ENCODE results near the gene SPAG16. TPM values are rescaled to one million over a fixed set of nuclear protein-coding genes. Genes with fewer than 3 reads are reported as not detected.

The SPAG16 gene
- total and polyA plus RNA-seq, 2 of the 13 experiments (the other 11 are each of a cell fraction or from before 2014, with no cell fraction given), result 9.6 to 26.5 TPM

DNA sequence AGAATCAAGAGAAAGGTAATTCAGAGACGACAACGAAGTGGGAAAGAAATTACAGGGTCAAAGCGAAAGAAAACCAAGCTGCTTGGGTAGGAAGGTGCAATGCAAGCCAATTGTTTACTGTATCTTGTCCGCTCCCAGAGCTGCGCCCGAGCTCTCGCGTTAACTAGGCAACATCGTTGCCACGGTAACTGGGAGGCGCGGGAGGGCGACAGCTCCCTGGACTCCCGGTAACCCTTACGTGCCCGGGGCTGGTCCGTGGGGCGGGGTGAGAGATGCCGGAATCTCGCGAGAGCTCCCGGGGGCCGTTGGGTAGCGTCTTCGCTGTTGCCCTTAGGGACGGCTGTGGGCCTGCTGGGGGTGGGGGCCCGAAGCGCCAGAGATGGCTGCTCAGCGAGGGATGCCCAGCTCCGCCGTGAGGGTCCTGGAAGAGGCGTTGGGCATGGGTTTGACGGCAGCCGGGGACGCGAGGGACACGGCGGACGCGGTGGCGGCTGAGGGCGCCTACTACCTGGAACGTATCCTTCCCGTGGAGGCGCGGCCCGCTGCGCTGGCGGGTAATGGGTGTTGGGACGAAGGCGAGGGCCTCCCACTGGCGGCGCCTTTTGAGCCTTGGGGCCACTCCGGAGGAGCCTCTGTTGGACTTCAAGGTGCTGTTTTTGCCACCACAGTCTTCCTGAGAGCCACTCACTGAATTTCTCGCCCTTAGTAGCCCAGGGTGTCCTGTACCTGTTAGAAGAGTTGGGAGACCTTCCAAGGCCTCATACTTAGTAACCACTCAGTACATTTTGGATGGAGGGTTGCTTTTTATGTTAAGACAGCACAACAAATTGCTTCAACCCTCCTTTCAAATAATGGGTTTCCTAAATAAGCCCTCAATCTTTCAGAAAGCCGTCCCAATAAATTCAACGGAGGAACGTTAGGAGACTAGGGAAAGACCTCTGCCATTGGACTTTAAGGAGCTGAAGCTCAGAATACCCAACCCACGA, at the start of gene SPAG16 (continued):
- TF ChIP-seq, protein P1, sequence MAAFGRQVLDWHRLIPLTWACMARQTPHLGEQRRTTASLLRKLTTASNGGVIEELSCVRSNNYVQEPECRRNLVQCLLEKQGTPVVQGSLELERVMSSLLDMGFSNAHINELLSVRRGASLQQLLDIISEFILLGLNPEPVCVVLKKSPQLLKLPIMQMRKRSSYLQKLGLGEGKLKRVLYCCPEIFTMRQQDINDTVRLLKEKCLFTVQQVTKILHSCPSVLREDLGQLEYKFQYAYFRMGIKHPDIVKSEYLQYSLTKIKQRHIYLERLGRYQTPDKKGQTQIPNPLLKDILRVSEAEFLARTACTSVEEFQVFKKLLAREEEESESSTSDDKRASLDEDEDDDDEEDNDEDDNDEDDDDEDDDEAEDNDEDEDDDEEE (CRISPR knock-in tag; IDR thresholded peaks at IDR 0.05), result 0 out of 2 replicates have a peak, but pooled peaks have one; percentile 80
- TF ChIP-seq MAF1 (CRISPR knock-in tag; IDR thresholded peaks at IDR 0.05; ENCODE audit: borderline replicate concordance) (no peak), CENPT (CRISPR knock-in tag; IDR thresholded peaks at IDR 0.05; ENCODE audit: low read depth) (peak; percentile 78; the same call in 1 of the 2 replicates), RFX1 (IDR thresholded peaks at IDR 0.05) (peak; percentile 100), TCF7L2 (IDR thresholded peaks at IDR 0.05; ENCODE audit: low read depth, low read length) (no peak), ZNF446 (CRISPR knock-in tag; IDR thresholded peaks at IDR 0.05) (no peak), ZFYVE20 (CRISPR knock-in tag; IDR thresholded peaks at IDR 0.05; ENCODE audit: borderline replicate concordance, low read depth) (no peak), MAZ (IDR thresholded peaks at IDR 0.05; ENCODE audit: borderline replicate concordance, low read depth, low read length) (peak; percentile 99), MAZ (CRISPR knock-in tag; IDR thresholded peaks at IDR 0.05; ENCODE audit: low read depth) (peak; percentile 100), LCORL (IDR thresholded peaks at IDR 0.05) (no peak), LCORL (CRISPR knock-in tag; IDR thresholded peaks at IDR 0.05) (peak; percentile 89), MAFF (IDR thresholded peaks at IDR 0.05; ENCODE audit: low read depth, low read length) (peak; percentile 3; the same call in 1 of the 2 replicates), REXO4 (CRISPR knock-in tag; IDR thresholded peaks at IDR 0.05; ENCODE audit: borderline replicate concordance) (peak; percentile 90; the same call in 1 of the 2 replicates), EED (CRISPR knock-in tag; IDR thresholded peaks at IDR 0.05) (no peak), ZNF556 (CRISPR knock-in tag; IDR thresholded peaks at IDR 0.05; ENCODE audit: borderline replicate concordance) (peak; percentile 88), ZNF543 (CRISPR knock-in tag; IDR thresholded peaks at IDR 0.05) (no peak; the same call in 1 of the 2 replicates), ZFX (CRISPR knock-in tag; IDR thresholded peaks at IDR 0.05; ENCODE audit: low read depth) (peak; percentile 99), ZSCAN25 (CRISPR knock-in tag; IDR thresholded peaks at IDR 0.05) (0 out of 2 replicates have a peak, but pooled peaks have one; percentile 20), ZNF205 (CRISPR knock-in tag; IDR thresholded peaks at IDR 0.05) (peak; percentile 94), PAF1 (CRISPR knock-in tag; IDR thresholded peaks at IDR 0.05) (no peak), SMAD3 (CRISPR knock-in tag; IDR thresholded peaks at IDR 0.05) (peak; percentile 96)
- TF ChIP-seq, protein P2, sequence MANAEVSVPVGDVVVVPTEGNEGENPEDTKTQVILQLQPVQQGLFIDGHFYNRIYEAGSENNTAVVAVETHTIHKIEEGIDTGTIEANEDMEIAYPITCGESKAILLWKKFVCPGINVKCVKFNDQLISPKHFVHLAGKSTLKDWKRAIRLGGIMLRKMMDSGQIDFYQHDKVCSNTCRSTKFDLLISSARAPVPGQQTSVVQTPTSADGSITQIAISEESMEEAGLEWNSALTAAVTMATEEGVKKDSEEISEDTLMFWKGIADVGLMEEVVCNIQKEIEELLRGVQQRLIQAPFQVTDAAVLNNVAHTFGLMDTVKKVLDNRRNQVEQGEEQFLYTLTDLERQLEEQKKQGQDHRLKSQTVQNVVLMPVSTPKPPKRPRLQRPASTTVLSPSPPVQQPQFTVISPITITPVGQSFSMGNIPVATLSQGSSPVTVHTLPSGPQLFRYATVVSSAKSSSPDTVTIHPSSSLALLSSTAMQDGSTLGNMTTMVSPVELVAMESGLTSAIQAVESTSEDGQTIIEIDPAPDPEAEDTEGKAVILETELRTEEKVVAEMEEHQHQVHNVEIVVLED (CRISPR knock-in tag; IDR thresholded peaks at IDR 0.05; ENCODE audit: borderline replicate concordance), result peak; percentile 87
- TF ChIP-seq, protein P3, sequence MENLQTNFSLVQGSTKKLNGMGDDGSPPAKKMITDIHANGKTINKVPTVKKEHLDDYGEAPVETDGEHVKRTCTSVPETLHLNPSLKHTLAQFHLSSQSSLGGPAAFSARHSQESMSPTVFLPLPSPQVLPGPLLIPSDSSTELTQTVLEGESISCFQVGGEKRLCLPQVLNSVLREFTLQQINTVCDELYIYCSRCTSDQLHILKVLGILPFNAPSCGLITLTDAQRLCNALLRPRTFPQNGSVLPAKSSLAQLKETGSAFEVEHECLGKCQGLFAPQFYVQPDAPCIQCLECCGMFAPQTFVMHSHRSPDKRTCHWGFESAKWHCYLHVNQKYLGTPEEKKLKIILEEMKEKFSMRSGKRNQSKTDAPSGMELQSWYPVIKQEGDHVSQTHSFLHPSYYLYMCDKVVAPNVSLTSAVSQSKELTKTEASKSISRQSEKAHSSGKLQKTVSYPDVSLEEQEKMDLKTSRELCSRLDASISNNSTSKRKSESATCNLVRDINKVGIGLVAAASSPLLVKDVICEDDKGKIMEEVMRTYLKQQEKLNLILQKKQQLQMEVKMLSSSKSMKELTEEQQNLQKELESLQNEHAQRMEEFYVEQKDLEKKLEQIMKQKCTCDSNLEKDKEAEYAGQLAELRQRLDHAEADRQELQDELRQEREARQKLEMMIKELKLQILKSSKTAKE (CRISPR knock-in tag; IDR thresholded peaks at IDR 0.05; ENCODE audit: borderline replicate concordance), result peak; percentile 49; the same call in 1 of the 2 replicates
- TF ChIP-seq, protein P4, sequence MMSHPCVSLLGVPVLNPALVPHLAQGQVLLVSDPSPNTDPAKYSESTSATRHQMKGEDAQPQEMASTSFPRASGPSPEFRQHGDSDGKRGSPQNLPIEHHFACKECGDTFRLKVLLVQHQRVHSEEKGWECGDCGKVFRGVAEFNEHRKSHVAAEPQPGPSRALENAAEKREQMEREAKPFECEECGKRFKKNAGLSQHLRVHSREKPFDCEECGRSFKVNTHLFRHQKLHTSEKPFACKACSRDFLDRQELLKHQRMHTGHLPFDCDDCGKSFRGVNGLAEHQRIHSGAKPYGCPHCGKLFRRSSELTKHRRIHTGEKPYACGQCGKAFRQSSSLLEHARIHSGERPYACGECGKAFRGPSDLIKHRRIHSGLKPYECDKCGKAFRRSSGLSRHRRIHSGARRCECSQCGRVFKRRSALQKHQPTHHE (CRISPR knock-in tag; IDR thresholded peaks at IDR 0.05; ENCODE audit: borderline replicate concordance), result no peak
